Activated T-helper 1 cell treated with anti-CD3 and anti-CD28 coated beads, Interleukin-2, amount 50 U/mL, for 16 hours (primary cell): ENCODE data around the gene CD81.
A peak's percentile ranks its signal among the peaks of the same experiment; 100 is the strongest.

Experiments used
- DNase-seq, 2 donors: peaks; one replicate each; pipeline ENCODE4 v3.0.0-alpha.2; 2020; ENCODE audit warnings: low read depth in 1 of 2, low spot score in 1 of 2

The CD81 gene

DNA sequence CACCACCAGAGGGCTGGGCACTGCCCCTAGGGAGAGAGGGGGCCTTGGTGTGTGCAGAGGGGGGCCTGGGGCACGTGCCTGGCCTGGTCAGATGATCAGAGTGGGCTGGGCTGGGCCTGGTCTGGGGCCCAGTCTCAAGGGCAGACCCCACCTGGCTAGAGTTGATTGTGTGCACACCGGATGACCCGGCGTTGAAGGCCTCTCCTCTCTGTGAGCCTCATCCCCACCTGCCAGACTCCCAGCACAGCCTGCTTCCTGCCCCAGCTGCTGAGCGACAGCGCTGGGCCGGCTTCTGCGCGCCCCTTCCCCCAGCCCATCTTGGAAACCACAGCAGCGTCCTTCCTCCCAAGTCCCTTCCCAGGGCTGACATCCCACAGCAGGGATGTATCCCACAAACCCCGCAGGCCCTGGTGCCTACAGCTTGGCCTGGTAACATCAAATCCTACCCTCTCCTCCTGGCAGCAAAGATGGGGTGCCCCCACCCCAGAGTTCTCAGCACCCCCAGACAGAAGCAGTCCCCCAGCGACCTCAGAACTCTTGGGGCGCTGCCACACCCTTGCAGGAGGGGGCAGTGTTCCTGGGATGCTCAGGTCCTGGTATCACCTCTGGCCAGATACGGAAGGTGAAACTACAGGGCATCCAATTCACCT is 12.4 kb downstream of the CD81 start:
- DNase-seq: no peak

DNA sequence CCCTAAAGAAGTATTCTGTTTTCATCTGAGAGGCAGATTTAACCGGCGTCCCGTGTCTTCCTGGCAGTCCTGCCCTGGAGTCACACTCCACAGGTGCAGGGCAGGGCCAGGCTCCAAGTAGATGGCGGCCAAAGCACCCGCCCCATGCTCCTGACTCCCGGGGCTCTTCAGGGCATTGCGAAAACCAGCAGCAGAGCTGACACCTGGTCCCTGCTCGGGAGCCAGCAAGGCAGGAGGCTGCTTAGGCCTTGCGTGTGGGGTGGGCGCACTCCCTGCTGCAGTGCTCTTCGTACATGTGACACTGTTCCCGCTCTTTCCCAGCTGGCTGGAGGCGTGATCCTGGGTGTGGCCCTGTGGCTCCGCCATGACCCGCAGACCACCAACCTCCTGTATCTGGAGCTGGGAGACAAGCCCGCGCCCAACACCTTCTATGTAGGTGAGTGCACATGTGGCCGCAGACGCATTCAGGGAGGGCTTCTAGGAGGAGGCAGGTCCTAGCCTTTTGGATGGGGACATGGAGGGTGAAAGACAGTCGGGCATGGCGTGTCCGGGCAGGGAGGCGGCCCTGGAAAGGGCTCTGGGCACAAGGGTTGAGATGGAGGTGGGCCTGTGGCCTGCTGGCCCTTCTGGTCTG is 13.1 kb downstream of the CD81 start:
- DNase-seq: no peak

GRCh38 chr11:2390725-2391151 is 13.6 kb downstream of the CD81 start:
- DNase-seq: no peak

GRCh38 chr11:2391181-2391975 is 14.3 kb downstream of the CD81 start:
- DNase-seq: no peak

- no peak for DNase-seq
Observed at GRCh38 chr11:2392241-2392959, 15.3 kb downstream of the CD81 start.

DNA sequence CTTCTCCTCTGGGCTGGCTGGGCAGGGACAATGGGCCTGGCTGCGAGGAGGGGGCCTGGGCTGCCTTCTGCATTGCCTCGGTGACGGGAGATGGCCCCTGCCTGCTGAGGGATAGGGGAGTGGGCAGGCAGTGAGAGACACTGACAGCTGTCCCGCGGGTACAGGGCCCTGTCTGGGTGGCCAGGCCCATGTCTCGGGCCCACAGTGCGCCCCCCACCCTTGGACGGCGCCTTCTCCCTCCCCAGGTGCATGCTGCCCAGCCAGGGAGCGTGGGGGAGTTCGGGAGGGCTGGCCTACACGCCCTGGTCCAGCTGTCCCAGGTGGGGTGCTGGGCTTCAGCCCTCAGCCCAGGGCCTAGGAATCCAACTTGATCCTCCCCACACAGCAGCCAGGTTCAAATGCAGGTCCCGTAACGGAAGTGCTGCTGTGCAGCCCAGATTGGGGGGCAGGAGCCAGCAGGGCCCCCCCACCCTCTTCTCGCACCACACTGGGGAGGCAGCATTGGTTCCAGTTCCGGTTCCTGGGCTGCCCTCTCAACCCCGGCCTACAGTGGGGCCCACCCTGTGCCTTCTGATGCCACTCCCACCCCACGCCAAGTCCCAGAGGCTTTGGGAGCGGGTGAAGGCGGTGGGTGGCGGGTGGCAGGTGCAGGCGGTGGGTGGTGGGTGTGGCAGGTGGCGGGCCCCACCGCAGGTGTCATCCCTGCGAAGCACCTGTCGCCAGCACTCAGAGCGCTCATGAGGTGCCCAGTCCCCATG is 16.2 kb downstream of the CD81 start:
- DNase-seq: no peak

DNA sequence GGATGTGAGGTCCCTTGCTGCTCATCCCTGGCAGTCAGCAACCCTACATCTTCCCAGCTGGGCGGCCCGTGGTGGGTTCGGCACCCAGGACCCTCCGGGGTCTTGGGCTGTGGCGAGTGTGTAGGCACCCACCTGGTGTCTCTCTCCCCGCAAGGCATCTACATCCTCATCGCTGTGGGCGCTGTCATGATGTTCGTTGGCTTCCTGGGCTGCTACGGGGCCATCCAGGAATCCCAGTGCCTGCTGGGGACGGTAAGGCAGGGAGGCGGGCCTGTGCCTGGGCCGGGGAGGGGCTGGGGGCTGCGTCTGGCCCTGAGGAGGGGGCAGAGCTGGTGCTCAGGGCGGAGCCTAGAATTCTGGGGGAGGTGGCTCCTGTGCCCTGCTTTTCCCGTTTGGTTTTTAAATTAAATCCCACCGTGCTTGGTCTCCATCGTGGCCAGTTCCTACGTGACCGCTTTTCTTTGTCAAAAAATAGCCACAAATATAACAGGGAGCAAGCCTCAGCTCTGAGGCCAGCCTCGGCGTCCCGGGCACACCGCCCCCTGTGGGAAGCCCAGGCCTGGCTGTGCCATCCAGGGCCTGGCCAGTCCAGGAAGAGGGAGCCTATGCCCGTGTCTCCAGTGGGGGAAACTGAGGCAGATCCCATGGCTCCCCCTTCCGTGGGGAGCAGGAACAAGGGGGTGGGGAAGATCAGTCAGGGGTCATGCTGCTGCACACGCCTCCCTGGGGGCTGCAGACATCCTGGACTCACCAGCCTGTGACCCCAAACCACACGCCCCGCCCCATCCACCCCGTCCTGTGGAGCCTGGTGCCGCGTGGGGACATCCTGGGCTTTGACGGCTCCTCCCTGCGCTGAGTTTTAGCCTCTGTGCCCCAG is 17.1 kb downstream of the CD81 start:
- no peak for DNase-seq

GRCh38 chr11:2394818-2395105 is 17.7 kb downstream of the CD81 start:
- no peak for DNase-seq

DNA sequence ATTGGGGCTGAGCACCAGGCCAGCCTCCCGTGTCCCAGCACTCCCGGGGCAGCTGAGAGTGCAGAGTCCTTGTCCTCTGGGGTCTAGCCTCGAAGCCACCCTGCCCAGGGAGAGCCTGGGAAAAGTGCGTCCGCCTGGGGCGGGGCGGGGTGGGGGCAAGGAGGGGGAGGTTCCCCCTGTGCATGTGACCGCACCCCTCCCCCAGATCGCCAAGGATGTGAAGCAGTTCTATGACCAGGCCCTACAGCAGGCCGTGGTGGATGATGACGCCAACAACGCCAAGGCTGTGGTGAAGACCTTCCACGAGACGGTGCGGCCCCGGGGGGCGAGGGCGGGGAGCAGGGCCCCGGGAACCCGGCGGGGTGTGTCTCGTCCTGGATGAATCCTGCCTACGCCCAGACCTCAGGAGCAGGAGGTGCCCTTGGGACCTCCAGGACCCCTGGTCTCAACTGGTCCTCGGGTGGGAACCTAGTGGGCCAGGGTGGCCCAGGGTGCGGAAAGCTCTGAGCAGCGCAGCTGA is 18.2 kb downstream of the CD81 start:
- no peak for DNase-seq

GRCh38 chr11:2395856-2396255 is 18.7 kb downstream of the CD81 start:
- DNase-seq: no peak

- DNase-seq: no peak
Observed at GRCh38 chr11:2396471-2396870, 19.4 kb downstream of the CD81 start.

GRCh38 chr11:2397005-2397404 is 19.9 kb downstream of the CD81 start:
- DNase-seq: no peak

DNA sequence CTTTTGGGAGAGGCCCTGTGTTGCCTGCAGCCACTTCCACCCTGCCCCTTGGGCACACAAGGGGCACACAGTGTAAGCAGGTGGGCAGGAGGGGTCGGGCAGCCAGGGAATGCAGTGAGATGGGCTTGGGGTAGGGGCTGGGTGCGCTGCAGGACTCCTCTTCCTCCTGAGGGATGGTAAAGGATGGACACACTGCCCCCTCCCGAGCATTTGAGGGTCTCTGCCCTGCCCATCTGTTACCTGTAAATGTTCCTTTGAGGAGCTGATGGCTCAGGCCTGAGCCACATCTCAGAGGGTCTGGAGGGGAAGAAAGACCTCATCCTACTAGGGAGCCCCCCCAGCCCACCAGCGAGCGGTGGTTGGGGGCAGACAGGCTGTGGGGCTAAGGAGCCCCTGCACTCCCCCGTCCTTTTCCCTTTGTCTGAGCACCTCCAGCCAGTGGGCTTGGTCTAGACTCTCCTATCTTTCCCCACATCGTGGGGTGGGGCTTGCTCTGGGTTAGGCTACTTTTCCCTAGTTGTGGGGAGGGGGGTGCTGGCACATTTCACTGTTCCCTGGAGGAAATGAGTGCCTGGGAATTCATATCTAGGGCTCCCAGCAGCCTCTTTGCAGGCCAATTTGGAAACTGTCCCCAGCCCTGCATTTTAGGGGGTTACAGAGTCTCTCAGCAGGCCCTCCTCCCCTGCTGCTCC is 21.7 kb downstream of the CD81 start:
- DNase-seq: no peak

DNA sequence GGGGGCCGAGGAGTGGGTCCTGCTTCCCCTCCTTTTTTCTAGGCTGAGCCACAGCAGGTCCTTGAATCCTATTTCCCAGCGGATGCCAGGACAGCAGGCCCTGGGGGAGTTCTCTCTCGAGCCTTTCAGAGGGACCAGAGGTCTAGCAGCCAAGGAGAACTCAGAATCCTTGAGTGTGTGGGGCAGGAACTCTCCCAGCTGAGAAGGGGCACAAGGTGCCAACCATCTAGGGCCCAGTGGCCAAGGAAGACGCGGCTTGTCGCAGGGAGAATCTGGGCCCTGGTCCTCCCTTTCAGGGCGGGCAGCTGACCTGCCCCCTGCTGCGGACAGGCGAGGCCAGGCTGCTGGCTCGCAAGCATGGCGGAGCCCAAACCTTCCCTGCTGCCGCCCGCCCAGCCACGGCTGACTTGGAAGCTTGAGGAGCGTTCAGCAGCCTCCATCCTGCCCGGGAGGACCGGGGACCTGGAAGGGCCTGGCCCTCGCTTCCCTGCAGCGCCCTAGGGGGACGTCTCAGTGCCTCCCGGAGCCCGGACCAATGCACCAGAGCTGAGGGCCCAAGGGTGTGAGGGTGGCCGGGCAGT is 22.5 kb downstream of the CD81 start:
- no peak for DNase-seq

DNA sequence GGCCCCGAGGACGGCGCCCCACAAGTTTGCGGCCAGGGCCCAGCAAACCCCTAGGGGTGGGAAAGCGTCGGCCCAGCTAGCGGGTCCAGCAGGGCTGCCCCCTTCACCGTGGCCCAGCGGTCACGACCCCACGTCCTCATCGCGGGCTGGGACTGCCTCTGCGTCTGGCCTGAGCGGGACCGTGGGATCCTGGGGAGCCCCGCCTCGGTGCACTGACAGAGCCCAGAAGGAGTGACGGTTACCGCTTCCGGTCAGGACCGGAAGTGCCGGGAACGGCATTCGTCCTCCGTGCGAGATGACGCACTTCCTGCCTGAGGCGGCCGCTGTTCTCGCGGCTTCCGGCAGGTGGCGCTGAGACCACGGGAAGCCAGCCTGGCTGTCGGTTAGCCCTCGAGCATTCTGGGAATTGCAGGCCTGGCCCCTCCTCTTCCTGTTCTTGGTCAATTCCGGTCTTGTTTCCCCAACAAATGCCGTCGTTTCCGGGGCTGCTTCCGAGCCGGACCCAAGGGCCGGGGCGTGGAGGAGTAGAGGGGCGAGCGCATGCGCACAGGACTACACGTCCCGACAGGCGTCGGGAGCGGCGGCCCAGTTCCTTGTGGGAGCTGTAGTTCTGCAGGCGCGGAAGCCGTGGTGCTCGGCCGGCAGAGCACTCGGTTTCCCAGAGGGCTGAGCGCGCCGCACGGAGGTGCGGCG is 23.1 kb downstream of the CD81 start, which contains the start of gene TSSC4:
TSSC4 (plus strand) TSS at position 682 of the 693 bp plus-strand sequence. CDS start 1,884 bp downstream, outside the sequence.
- DNase-seq: peak; percentile 97 to 99

GRCh38 chr11:2400762-2401435 is 23.8 kb downstream of the CD81 start:
- no peak for DNase-seq

GRCh38 chr11:2401436-2401984 is 24.4 kb downstream of the CD81 start:
- no peak for DNase-seq
